HEK293T (cell line): ENCODE data around the gene APRT.

Experiments
- BHLHE40 ChIP-seq: fragments of 450-650 bp; IDR thresholded peaks from 2 replicates; pipeline ENCODE4 v1.6.1; 2016; ENCODE audit warnings: mild to moderate bottlenecking, moderate library complexity, borderline replicate concordance
- CTBP1 ChIP-seq: fragments of 450-650 bp; IDR thresholded peaks from 2 replicates; pipeline ENCODE4 v1.6.1; 2016; ENCODE audit warnings: borderline replicate concordance
- ELF4 ChIP-seq: fragments of 450-650 bp; IDR thresholded peaks from 2 replicates; pipeline ENCODE4 v1.6.1; 2017; ENCODE audit warnings: antibody characterized with exemption
- FOXA1 ChIP-seq: fragments of 450-650 bp; IDR thresholded peaks from 2 replicates; pipeline ENCODE4 v1.6.1; 2016; ENCODE audit warnings: mild to moderate bottlenecking
- FOXK2 ChIP-seq: fragments of 450-650 bp; IDR thresholded peaks from 2 replicates; pipeline ENCODE4 v1.6.1; 2016; ENCODE audit warnings: mild to moderate bottlenecking
- FOXM1 ChIP-seq: fragments of 450-650 bp; IDR thresholded peaks from 2 replicates; pipeline ENCODE4 v1.6.1; 2017; ENCODE audit warnings: mild to moderate bottlenecking, borderline replicate concordance
- HDGF ChIP-seq: fragments of 450-650 bp; IDR thresholded peaks from 2 replicates; pipeline ENCODE4 v1.6.1; 2017; ENCODE audit warnings: antibody characterized with exemption, borderline replicate concordance
- LEF1 ChIP-seq: fragments of 450-650 bp; IDR thresholded peaks from 2 replicates; pipeline ENCODE4 v1.6.1; 2017; ENCODE audit warnings: mild to moderate bottlenecking, borderline replicate concordance
- NFRKB ChIP-seq: fragments of 450-650 bp; IDR thresholded peaks from 2 replicates; pipeline ENCODE4 v1.6.1; 2016; ENCODE audit warnings: mild to moderate bottlenecking, moderate library complexity
- SP1 ChIP-seq: fragments of 450-650 bp; IDR thresholded peaks from 2 replicates; pipeline ENCODE4 v1.6.1; 2017
- SUZ12 ChIP-seq: fragments of 450-650 bp; IDR thresholded peaks from 2 replicates; pipeline ENCODE4 v1.6.1; 2016; ENCODE audit warnings: mild to moderate bottlenecking

DNA sequence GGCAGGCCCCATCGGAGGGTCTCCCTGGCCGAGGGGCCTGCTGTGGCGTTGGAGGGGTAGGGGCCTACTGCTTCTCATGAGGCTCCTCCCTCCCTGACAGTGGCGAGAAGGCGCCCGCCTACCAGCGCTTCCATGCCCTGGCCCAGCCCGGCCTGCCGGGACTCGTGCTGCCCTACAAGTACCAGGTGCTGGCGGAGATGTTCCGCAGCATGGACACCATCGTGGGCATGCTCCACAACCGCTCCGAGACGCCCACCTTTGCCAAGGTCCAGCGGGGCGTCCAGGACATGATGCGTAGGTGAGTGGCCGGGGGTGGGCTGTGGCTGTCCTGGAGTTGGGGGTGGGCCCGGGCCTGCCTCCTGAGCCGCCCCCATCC lies 6.4 kb downstream of the APRT start:
- no peak for TF ChIP-seq FOXM1
- no peak for TF ChIP-seq BHLHE40
- no peak for TF ChIP-seq FOXK2
- TF ChIP-seq HDGF, result no peak
- no peak for TF ChIP-seq CTBP1
- no peak for TF ChIP-seq LEF1
- no peak for TF ChIP-seq ELF4
- TF ChIP-seq NFRKB, result no peak
- TF ChIP-seq FOXA1, result no peak
- no peak for TF ChIP-seq SP1
- TF ChIP-seq SUZ12, result no peak
